GM18909 (cell line): Measurements from ENCODE around the gene STXBP5L.
A peak's percentile ranks its signal among the peaks of the same experiment; 100 is the strongest.
"Not testable (repeated sequence)": the region's sequence is repeated elsewhere in the genome, so short reads cannot be mapped to it uniquely, and the experiment has no call there.

Experiments used
- ATAC-seq: cut with Tn5 transposase; IDR thresholded peaks from one replicate; pipeline ENCODE4 v1.9.1; 2021; ENCODE audit warnings: mild to moderate bottlenecking; ENCODE audit not compliant: unreplicated experiment, poor library complexity

The STXBP5L gene

GRCh38 chr3:120908030-120908794, at the start of gene STXBP5L:
STXBP5L (plus strand) TSS chr3:120908205; CDS start chr3:120909579, 1,374 bp downstream.
- ATAC-seq = peak; percentile 99

GRCh38 chr3:120858521-120858920, 49.5 kb upstream of the STXBP5L start:
- ATAC-seq = no peak

- ATAC-seq = no peak
Observed at GRCh38 chr3:120864541-120864940, 43.5 kb upstream of the STXBP5L start.

GRCh38 chr3:120875507-120875906, 32.5 kb upstream of the STXBP5L start:
- no peak for ATAC-seq

- ATAC-seq = no peak
Observed at GRCh38 chr3:120875989-120876388, 32.0 kb upstream of the STXBP5L start.

- ATAC-seq = no peak
Observed at GRCh38 chr3:120879411-120879810, 28.6 kb upstream of the STXBP5L start.

- ATAC-seq = no peak
Observed at GRCh38 chr3:120892921-120893320, 15.1 kb upstream of the STXBP5L start.

- no peak for ATAC-seq
Observed at GRCh38 chr3:120894316-120895057, 13.5 kb upstream of the STXBP5L start.

GRCh38 chr3:120901716-120902115, 6.3 kb upstream of the STXBP5L start:
- ATAC-seq = not testable (repeated sequence)

- no peak for ATAC-seq
Observed at GRCh38 chr3:120903221-120903620, 4.8 kb upstream of the STXBP5L start.

GRCh38 chr3:120907659-120908029, 361 bp upstream of the STXBP5L start:
- ATAC-seq = no peak

GRCh38 chr3:120908795-120909601, 993 bp downstream of the STXBP5L start:
- no peak for ATAC-seq

GRCh38 chr3:120909602-120909878, 1.5 kb downstream of the STXBP5L start:
- no peak for ATAC-seq

GRCh38 chr3:120926146-120926545, 18.1 kb downstream of the STXBP5L start:
- ATAC-seq = no peak

GRCh38 chr3:120928991-120929390, 21.0 kb downstream of the STXBP5L start:
- no peak for ATAC-seq

- no peak for ATAC-seq
Observed at GRCh38 chr3:120931593-120931992, 23.6 kb downstream of the STXBP5L start.

- no peak for ATAC-seq
Observed at GRCh38 chr3:120956143-120956542, 48.1 kb downstream of the STXBP5L start.

- ATAC-seq = no peak
Observed at GRCh38 chr3:120982608-120983320, 74.8 kb downstream of the STXBP5L start.

GRCh38 chr3:120983321-120983665, 75.3 kb downstream of the STXBP5L start:
- ATAC-seq = no peak

- no peak for ATAC-seq
Observed at GRCh38 chr3:120983841-120984240, 75.8 kb downstream of the STXBP5L start.

- no peak for ATAC-seq
Observed at GRCh38 chr3:120985242-120985641, 77.2 kb downstream of the STXBP5L start.
